GM21367 (cell line): ENCODE results near the gene ABCC5.

Experiments used
- ATAC-seq: cut with Tn5 transposase; IDR thresholded peaks from one replicate; pipeline ENCODE4 v1.9.1; 2021; ENCODE audit not compliant: unreplicated experiment

Gene ABCC5

GRCh38 chr3:183927059-183927458 lies 90.6 kb downstream of the ABCC5 start:
- no peak for ATAC-seq

DNA sequence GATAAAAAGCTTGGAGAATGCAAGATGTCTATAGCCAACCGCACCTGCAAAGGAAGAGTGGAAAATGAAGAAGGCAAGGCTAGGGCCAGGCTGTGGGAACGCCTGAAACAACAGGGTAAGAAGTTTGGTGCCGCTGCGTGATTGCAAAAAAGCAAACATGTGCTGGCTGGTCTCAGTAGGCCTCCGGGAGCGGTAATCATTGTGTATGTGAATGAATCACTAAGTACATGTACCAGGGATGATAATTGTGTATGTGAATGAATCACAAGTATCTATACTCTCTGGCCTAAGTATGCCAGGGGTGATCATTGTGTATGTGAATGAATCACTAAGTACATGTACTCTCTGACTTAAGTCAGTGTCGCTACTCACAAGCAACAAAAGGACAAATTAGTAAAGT lies 92.7 kb downstream of the ABCC5 start:
- no peak for ATAC-seq

DNA sequence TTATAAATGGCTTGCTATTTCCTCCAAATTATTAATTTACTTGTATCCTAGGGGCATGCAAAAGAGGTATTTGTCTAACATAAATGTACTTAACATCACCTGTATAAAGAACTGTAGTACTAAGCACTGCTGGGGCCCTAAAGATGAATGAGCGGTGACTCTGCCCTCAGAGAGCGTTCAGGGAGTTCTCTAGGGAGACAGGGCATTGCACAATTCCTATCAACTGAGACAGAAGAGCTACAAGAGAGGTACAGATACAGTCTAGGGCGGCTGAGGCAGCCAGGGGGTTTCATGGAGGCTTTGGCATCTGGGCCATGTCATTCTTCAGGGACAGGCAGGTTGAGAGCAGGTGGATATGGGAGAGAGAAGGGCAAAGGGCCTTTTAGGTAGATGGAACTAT lies 93.1 kb downstream of the ABCC5 start:
- no peak for ATAC-seq

- no peak for ATAC-seq
These were observed 95.3 kb downstream of the ABCC5 start for GRCh38 chr3:183922421-183922820.

DNA sequence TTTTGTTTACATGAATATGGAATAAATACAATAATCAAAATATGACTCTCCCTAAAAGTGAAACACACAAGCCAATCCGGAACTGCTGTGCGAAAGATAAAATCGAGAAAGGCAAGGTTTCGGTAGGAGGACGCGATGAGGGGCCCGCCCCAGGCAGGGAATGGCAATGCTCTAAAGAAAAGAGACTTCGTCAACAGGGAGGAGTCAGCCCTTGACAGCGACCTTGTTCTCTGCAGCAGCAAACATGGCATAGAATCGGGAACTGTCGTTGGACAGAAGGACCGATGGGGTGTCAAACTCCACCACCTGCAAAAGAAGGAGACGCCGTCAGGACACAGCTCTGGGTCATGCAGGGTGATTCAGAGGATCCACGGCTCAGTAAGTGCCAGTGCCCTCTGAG lies 96.6 kb downstream of the ABCC5 start:
- ATAC-seq = no peak

GRCh38 chr3:183920416-183920815 lies 97.3 kb downstream of the ABCC5 start:
- ATAC-seq = no peak

- no peak for ATAC-seq
These were observed 99.5 kb downstream of the ABCC5 start for GRCh38 chr3:183918178-183918577.

GRCh38 chr3:183917776-183918175 lies 99.9 kb downstream of the ABCC5 start:
- ATAC-seq = no peak

GRCh38 chr3:183914856-183915255 lies 102.8 kb downstream of the ABCC5 start:
- ATAC-seq = no peak

DNA sequence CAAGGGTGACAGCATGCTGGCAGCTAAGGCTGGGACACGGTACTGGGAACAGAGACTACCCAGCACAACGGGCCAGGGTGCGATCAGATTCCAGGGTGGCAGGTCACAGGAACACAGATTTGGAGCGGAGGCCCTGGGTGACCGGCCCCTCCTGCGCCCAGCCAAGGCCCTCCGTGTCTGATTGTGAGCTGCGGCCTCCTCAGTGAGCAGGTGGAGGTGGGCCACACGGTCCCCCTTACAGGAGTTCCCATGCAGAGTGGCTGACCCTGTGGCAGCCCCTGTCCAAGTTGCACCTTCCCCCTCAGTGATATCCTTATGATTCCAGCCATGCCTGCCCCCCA lies 104.1 kb downstream of the ABCC5 start:
- no peak for ATAC-seq

DNA sequence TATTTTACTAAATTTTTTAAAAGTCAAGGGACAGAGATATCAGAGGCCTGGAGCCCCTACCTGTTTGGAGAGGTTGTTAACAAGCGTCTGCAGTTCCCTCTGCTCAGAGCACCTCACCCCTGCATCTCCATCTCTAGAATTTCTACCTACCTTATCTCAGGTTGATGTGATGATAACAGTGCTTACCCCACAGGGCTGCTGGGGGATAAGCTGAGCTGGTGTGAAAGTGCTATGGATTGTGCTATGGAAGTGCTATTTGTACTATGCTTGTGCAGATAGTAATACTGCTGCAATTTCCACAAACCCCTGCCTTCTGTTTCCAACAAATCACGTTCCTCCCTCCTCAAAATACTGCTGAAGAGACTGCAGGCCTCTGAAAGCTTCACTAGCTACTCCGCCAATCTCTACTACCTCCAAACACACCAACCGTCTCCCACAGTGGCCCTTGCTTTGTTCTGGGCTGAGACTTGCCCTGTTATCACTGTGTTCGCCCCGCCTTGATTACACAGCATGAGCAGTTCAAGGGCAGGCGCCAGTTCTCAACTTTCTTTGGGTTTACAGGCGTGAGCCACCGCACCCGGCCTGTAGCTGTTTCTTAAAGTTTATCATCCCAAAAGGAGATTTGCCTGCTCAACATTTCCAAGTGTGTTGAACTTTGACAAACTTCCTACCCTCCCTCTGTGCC lies 104.6 kb downstream of the ABCC5 start:
- no peak for ATAC-seq

GRCh38 chr3:183911763-183912506 lies 105.7 kb downstream of the ABCC5 start:
- ATAC-seq = no peak

GRCh38 chr3:183911087-183911486 lies 106.6 kb downstream of the ABCC5 start:
- ATAC-seq = no peak

DNA sequence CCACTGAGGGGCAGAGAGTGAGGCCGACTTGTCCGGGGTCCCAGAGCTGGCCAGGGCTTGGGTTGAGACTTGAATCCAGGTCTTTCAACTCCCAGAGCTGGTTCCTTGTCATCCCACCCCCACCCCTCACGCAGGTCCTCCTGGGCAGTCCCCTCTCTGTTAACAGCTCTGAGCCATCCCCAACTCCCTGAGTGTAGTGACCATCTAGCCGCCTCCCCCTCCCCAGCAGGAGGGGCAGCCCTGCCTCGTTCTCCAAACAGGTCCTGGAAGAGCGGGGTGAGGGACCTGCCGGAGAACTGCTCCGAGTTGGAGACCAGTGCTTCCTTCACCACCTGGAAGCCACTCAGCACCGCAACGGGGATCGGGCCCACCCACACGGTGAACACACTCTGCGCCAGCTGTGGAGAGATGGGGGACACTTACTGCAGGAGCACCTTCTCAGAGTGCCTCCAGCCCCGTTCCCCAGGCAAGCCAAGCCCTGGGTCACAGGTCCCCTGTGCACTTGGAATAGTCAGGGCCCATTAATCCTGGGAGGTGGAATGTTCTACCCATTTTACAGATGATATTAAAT lies 108.6 kb downstream of the ABCC5 start:
- no peak for ATAC-seq

GRCh38 chr3:183907911-183908331 lies 109.8 kb downstream of the ABCC5 start:
- no peak for ATAC-seq

GRCh38 chr3:183907176-183907575 lies 110.5 kb downstream of the ABCC5 start:
- ATAC-seq = no peak

GRCh38 chr3:183906234-183906921 lies 111.3 kb downstream of the ABCC5 start:
- ATAC-seq = no peak

DNA sequence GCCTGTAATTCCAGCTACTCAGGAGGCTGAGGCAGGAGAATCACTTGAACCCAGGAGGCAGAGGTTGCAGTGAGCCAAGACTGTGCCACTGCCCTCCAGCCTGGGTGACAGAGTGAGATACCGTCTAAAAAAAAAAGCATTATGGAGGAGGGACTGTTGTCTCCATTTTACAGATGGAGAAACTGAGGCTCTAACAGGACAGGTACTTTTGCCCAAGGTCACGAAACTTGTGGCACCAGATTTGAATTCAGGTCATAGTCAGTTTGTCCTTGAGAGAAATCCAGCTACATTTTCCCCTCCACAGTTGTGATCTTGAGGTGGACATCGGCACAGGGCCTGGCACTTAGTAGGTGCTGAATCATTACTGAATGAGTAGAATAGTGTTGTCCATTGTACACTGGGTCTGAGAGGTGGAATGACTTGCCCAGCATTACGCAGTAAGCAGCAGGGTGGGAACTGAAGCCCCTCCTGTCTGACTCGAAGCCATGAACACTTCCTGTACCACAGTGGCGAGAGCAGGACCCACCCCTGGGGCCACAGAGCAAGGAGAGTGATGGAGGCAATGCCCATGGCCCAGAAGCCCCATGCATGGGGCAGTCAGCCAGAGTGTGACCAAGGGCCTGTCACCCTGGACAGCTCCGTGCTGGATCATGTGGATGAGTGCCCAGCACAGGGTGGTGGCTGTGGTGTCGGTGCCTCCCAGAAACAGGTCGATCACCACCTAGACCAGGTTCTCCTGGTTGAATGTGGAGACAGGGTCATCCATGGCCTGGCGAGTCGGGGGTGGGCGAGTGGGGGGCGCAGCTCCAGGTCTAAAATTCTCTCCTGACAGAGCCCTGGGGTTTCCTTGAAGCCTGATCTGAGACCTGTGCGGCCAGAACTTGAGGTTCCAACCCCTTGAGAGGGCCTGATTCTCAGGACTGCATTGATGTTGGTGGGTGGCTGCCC lies 112.6 kb downstream of the ABCC5 start:
- ATAC-seq = no peak

DNA sequence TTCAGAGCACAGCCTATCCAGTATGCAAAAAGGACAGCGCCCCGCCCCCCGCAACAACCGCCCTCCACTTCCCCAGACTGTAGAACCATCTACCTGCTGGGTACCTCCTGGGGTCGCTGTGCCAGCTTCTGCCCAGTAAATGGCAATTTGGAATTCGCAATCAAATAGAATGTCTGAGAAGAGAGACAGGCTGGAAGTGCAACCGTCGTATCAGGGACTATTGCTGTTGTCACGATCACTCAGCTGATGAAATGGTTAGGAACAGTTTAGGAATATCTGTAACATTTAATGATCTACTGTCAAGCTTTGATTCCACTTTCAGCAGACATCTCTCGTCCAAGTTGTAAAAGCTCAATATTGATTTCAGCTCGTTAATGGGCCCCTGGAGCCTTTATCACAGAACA lies 119.7 kb downstream of the ABCC5 start:
- no peak for ATAC-seq

GRCh38 chr3:183897606-183898005 lies 120.1 kb downstream of the ABCC5 start:
- ATAC-seq = no peak

- ATAC-seq = no peak
These were observed 121.1 kb downstream of the ABCC5 start for GRCh38 chr3:183896610-183897009.
